HG03571 (cell line): ENCODE results near the gene CHPF2.
A peak's percentile ranks its signal among the peaks of the same experiment; 100 is the strongest.

Experiments used
- ATAC-seq: cut with Tn5 transposase; IDR thresholded peaks from one replicate; pipeline ENCODE4 v1.9.1; 2021; ENCODE audit not compliant: unreplicated experiment

CHPF2 gene

GRCh38 chr7:151244841-151245346 is 12.6 kb downstream of the CHPF2 start:
- ATAC-seq, result no peak

DNA sequence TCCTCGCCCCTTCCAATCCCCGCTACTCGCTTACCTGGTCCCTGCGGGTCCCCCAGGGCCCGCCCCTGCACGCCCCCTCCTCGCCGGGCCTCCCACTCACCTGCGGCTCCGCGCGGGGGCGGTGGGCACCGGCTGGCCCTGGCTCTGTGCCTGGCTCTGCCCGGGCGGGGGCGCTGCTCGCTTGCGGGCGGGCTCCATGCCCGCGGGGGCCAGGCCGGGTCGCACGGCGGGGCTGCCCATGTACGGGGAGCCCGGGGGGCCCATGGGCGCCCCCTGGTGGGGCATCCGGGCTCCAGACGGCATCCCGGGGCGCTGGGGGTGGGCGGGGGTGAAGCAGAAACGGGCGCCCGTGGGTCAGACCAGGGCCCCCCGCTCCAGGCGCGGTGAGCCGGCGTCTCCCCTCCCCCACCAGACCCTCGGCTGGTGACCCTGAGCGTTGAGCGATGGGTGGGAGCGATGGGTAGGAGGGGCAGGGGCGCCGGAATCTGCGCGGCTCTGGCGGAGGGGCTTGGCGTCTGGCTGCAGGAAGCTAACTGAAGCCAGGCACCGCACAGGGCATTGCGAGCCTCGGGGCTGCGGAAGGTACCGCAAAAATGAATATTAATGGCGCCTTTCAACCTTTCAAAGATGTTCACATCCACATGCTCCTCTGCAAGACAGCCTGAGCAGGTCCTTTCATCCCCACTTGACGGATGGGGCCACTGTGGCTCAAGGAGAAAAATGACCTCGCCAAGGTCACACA is 13.2 kb downstream of the CHPF2 start:
- ATAC-seq, result peak; percentile 37

DNA sequence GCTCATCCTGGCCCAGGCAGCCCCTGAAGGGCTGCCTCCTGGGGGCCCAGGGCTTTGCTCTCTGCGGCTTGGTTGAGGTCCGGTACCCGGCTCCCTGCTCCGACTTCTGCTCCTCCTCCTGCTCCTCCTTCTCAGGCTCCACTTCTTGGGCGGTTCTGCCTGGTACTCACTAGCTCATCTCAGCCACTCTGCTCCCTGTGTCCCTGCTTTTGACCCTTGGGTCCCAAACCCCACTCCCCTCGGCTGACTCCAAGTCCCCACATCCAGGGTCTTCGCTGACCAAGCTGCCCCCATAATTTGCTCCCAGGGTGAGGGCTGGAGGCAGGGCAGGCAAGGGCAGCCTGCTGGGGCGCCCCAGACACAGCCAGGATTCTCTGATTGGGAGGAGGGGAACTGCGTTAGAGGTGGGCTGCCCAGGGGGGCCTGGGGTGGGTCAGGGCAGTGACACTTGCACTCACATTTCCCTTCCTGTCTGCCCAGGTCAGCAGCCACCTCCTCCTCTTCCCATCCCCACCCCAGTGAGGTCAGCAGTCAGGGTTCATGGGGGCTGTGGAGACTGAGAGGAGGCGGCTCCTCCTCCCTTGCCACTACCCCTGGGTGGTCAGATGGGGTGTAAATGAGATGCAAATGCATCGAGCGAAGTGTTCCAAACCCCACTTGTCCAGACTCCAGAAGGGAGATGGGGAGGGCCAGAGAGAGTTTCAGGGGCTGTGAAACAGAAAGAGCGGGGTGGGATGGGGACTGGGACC is 14.0 kb downstream of the CHPF2 start:
- ATAC-seq, result no peak

- no peak for ATAC-seq
Measured at GRCh38 chr7:151246851-151247580, 14.7 kb downstream of the CHPF2 start.

- no peak for ATAC-seq
Measured at GRCh38 chr7:151247611-151248345, 15.5 kb downstream of the CHPF2 start.

DNA sequence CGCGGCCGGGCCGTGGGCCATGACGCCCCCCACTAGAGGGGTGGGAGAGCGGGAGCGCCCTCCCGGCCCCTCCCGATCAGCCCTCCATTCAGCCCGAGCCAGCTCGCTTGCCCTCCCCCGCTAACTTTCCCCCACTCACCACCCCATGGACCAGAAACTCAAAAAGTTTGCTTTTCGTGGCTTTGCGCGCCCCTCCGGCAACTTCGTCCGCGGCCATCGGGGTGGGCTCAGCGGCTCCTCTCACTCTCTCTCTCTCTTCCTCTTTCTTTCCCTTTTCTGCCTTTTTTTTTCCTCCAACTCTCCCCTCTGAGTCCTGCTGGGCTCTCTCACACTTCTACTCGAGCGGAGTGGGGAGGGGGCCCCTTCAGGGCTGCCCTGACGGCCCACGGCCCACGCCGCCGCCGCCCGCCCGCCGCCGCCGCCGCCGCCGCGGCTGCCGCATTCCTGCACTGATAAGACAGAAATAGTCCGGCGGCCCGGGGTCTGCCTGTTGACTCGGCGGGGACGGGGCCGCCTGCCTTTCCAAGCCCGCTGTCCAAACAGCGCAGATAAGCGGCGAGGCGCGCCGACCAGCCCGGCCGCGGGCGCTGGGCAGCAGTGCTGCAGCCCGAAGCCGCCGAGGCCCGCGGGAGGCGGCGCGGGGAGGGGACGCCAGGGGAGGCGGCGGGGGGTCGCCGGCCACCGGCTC is 16.2 kb downstream of the CHPF2 start, which contains the start of gene SMARCD3:
TSS of gene SMARCD3 (minus strand) at position 349 of the 688 bp plus-strand sequence. CDS start at position 217, 132 bp downstream.
- ATAC-seq, result no peak

DNA sequence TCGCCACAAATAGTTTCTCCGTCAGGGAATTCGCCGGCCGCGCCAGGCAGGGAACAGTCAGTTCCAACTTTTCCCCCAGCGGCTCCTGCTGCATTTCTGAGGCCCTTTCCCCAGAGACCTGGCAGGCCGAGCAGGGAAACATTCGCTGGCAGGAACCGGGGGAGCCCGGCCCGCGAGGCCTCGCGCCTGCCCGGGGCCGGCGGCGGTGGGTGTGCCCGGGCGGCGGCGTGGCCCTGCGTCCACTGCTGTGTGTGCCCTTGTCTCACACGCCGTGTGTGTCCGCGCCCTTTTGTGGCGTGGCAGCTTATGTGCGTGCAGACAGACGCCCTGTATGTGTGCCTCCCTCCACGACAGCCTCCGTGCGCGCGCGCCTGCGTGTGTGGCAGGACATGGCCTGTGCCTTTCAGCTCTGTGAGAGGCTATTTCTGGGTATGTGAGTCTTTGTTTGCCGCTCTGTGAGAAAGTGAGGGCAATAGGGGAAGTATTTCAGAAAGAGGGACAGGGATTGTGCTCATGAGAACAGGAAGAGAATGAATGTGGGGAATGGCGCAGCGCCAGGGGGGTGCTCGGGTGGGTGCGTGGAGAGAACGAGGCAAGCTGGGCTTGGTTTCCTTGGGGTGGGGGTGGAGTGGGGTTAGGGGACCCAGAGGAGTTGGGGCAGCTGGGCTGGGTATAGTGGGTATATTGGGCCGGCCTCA is 16.9 kb downstream of the CHPF2 start:
- ATAC-seq, result no peak

GRCh38 chr7:151249732-151250072 is 17.4 kb downstream of the CHPF2 start:
- no peak for ATAC-seq

DNA sequence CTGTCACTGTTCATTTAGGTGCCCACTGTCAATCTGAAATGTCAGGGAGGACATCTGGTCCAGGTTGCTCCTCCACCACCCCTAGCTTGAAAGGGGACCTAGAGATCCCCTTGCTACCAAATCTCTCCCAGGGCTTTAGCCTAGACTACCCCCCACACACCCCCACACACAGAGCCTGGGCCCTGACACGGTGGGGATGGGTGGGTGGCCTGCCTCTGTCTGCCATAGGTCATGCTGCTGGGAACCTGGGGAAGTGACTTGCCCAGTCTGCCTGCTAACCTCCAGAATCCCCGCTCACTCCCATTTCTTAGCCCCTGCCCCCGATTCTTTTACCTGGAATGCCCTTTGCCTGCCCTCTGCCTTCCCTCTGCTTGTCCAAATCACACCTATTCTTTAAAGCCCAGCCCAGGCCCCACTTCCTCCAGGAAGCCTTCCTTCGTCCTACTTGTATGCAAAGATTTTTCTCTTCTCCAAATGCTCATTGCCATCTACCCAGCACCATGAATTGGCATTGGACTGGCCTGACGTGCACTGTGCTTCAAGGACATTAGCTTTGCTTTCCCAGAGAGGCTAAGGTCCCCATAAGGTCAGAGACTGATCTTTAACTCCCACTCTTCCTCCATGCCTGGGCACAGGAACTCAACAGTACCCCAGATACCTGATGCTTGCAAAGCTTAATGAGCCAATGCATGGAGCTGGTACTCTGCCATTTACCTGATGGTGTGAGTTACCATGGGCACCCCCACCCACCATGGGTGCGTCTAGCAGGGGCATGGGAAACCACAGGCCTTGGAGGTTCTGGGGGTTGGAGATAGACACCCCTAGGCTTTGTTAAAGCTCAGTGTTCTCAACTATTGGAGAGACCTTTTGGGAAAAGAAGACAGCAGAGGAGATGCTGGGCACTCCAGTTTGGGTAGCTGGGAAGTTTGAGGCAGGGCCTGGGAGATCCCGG is 18.2 kb downstream of the CHPF2 start:
- ATAC-seq, result no peak

DNA sequence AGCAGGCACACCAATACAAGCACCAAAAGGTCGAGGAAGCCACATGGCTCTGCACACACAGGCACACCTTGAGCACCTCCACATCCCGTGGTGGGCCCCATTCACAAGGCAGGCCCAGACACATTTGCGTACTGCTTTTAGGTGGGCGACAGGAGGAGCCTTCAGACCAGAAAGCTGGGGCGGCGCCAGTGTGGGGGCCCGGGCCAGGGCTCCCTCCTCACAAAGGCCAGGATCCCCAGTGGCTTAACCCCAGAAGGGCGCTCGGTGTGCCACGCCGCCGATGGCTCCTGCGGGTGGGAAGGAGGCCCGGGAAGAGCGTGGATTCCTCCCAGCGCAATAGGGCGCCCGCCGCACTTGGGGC is 19.0 kb downstream of the CHPF2 start:
- ATAC-seq, result no peak

DNA sequence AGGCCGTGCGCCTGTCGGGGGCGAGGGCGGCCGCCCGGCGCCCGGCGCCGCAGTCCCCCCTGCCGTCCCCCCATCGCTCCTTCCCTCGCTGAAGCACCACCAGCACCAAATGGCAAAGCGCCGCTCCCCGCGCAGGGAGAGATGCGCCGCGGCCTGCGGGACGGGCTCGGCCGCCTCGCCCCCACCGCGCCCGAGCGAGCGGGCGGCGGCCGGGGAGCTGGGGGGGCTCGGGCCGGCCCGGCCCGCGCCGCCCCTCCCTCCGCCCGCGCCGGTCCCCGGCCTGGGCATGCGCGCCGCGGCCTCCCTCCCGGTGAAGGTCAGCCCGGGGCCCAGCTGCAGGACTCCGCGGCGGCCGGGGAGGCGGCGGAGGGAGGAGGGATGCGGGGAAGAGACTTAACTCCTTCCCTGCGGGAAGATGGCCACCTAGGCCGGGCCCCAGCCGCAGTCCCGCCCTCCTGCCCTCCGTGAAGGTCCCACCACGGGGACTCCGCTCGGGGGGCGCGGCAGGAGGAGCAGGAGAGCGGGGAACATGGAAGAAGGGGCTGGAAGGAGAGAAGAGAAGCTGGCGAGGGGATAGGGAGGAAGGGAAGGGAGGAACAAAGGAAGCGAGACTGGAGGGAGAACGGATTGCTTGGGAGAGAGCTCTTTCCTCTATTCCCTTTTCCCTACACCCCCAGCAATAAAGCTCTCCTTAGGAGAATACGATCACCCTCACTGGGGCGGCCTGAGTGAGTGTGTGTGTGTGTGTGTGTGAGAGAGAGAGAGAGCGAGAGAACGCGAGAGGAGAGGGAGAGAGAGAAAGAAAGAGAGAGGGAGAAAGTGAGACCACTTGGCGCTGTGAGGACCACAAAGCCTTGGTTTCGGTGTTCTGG is 19.6 kb downstream of the CHPF2 start:
- no peak for ATAC-seq

DNA sequence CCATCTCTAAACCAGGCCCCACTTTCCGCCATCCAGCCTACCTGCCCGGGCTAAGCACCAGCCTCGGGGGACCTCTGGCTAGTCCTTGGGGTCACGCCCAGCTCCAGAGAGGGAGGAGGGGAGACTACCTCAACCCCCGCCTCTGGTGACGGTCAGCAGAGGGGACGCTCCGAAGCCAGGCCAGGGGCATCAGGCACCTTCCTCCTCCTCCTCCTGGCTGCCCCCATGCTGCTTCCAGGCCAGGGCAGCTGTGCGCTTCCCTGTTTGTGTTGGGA is 20.2 kb downstream of the CHPF2 start:
- ATAC-seq, result no peak

- no peak for ATAC-seq
Measured at GRCh38 chr7:151252961-151253711, 20.9 kb downstream of the CHPF2 start.

GRCh38 chr7:151254316-151254715 is 22.0 kb downstream of the CHPF2 start:
- no peak for ATAC-seq

- no peak for ATAC-seq
Measured at GRCh38 chr7:151254851-151255250, 22.6 kb downstream of the CHPF2 start.

DNA sequence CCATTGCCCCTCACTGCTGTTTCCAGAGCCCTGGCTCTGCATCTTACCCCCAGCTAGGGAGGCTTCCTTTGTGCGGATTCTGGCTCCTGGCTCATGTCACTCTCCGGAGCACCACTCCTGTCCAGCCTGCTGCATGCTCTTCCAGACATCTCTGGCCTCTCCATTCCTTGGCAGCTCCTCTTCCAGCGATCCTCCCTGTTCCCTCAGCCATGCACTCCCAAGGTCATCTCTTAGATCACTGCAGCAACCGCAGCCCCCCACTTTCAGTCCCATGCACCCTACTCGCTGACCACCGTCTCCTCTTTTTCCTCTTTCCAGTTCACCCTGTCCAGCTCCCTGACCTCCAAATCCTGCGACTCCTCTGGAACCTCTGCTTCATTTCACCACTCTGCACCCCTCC is 23.1 kb downstream of the CHPF2 start:
- no peak for ATAC-seq

- no peak for ATAC-seq
Measured at GRCh38 chr7:151256410-151257045, 24.2 kb downstream of the CHPF2 start.
